DMS114 treated with DMSO at 0.1 percent for 48 hours (cell line): ENCODE measurements around the gene ARL5A.
"Not testable (repeated sequence)": the region's sequence is repeated elsewhere in the genome, so short reads cannot be mapped to it uniquely, and the experiment has no call there.

Source experiments
- DNase-seq: peaks from one replicate; lab custom pipeline; 2025; ENCODE audit not compliant: unreplicated experiment; lab: John Stamatoyannopoulos, UW

The ARL5A gene

GRCh38 chr2:151799886-151800292 lies 28.3 kb downstream of the ARL5A start:
- DNase-seq = no peak

- DNase-seq = no peak
Measured at GRCh38 chr2:151796774-151797173, 31.4 kb downstream of the ARL5A start.

GRCh38 chr2:151795646-151796240 lies 32.5 kb downstream of the ARL5A start:
- DNase-seq = no peak

- not testable (repeated sequence) for DNase-seq
Measured at GRCh38 chr2:151794422-151794821, 33.8 kb downstream of the ARL5A start.

- no peak for DNase-seq
Measured at GRCh38 chr2:151793123-151793522, 35.1 kb downstream of the ARL5A start.

- no peak for DNase-seq
Measured at GRCh38 chr2:151792589-151792988, 35.6 kb downstream of the ARL5A start.

GRCh38 chr2:151791545-151791944 lies 36.7 kb downstream of the ARL5A start:
- no peak for DNase-seq

- no peak for DNase-seq
Measured at GRCh38 chr2:151790689-151791088, 37.5 kb downstream of the ARL5A start.

GRCh38 chr2:151789055-151789834 lies 39.0 kb downstream of the ARL5A start:
- no peak for DNase-seq

- DNase-seq = no peak
Measured at GRCh38 chr2:151786483-151786882, 41.7 kb downstream of the ARL5A start.

- no peak for DNase-seq
Measured at GRCh38 chr2:151786077-151786476, 42.1 kb downstream of the ARL5A start.

- DNase-seq = no peak
Measured at GRCh38 chr2:151783133-151783520, 45.1 kb downstream of the ARL5A start.

- DNase-seq = no peak
Measured at GRCh38 chr2:151782378-151783132, 45.7 kb downstream of the ARL5A start.

GRCh38 chr2:151781642-151782041 lies 46.6 kb downstream of the ARL5A start:
- no peak for DNase-seq

- DNase-seq = no peak
Measured at GRCh38 chr2:151780938-151781337, 47.3 kb downstream of the ARL5A start.

- DNase-seq = no peak
Measured at GRCh38 chr2:151777935-151778334, 50.3 kb downstream of the ARL5A start.

- DNase-seq = no peak
Measured at GRCh38 chr2:151777487-151777886, 50.7 kb downstream of the ARL5A start.

- no peak for DNase-seq
Measured at GRCh38 chr2:151776367-151776766, 51.9 kb downstream of the ARL5A start.

- no peak for DNase-seq
Measured at GRCh38 chr2:151775057-151775740, 53.0 kb downstream of the ARL5A start.

GRCh38 chr2:151774506-151774905 lies 53.7 kb downstream of the ARL5A start:
- DNase-seq = no peak

GRCh38 chr2:151771599-151772358 lies 56.4 kb downstream of the ARL5A start:
- DNase-seq = no peak
